Islet precursor cell (in vitro differentiated cells): ENCODE results near the gene PARD6G.

Experiments
- DNase-seq: peaks from one replicate; pipeline ENCODE4 v3.0.0-alpha.2; 2018

The PARD6G gene

GRCh38 chr18:80170395-80171053 is 76.8 kb downstream of the PARD6G start:
- DNase-seq = no peak

DNA sequence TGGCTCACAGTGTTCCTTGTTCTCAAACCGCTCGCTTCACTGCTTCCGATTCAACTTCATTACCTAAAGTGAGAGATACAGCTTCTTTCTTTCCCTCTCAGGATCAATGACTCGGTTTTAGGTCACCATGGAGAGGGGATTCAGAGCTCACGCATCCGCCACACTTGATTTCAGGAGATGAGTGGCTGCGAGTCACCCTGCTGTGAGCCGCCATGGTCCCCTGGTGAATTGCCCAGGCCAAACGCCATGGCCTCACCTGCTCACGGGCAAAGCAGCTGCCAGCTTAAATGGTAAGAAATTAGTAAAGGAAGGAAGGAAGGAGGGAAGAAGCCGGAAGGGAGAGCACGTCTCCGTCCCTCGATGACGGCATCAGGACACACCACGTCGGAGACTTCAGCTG is 77.7 kb downstream of the PARD6G start:
- DNase-seq = no peak

DNA sequence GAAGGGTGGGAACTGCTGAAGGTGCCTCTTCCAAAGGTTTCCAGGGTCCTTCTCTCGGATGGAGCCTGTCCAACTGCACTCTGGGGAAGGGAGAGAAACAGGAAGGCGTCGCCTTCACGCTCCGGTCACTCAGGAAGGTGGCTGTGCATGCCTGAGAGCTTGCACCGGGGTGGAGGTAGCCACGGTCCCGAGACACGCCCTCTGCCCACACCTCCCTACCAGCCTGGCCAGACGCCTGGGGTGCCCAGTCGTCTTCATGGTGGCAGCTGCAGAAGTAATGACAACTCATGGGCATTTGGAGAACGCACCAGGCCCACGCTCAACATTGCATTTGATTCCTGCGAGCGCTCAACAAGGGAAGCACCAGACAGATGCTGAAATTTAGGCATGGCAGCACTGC is 78.3 kb downstream of the PARD6G start:
- DNase-seq = no peak

GRCh38 chr18:80168346-80168745 is 79.0 kb downstream of the PARD6G start:
- no peak for DNase-seq

DNA sequence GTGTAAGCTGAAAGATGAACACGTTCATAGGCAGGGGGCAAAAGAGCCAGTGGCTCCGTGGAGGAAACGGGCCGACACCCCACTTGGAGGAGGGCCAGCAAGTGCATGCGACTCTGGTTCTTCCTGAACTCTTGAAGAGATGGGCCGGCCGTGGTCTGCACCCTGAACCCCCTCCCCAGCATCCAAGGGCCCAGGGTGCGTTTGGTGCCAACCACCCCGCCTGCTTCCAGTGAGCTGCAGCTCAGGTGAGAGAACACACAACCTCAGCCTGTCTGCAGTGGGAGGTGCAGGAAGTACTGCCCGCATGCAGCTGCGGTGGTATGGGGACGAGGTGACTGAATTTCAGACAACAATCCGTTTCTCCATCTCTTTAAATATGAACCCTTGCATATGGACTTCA is 79.4 kb downstream of the PARD6G start:
- DNase-seq = peak; percentile 32

- DNase-seq = peak; percentile 27
Measured at GRCh38 chr18:80167331-80167730, 80.0 kb downstream of the PARD6G start.

- peak; percentile 24 for DNase-seq
Measured at GRCh38 chr18:80166725-80167124, 80.6 kb downstream of the PARD6G start.

DNA sequence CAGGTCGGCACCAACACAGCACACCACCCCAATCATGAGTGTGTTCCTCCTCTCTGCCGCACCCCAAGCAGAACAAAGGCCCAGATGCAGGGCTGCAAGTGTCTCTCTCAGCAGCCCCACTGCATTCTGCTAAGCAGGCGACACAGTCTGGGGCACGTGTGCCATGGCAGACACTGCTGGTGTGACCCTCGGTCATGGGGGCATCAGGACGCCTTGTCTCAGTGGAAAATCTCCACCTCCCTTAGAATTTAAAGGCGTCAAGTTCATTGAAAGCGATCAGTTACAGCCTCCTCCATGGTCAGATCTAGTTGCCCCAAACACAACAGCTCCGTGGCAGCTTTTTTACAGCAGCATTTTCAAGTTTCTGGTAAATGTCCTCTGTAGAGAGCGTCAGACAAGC is 81.1 kb downstream of the PARD6G start:
- peak; percentile 42 for DNase-seq

DNA sequence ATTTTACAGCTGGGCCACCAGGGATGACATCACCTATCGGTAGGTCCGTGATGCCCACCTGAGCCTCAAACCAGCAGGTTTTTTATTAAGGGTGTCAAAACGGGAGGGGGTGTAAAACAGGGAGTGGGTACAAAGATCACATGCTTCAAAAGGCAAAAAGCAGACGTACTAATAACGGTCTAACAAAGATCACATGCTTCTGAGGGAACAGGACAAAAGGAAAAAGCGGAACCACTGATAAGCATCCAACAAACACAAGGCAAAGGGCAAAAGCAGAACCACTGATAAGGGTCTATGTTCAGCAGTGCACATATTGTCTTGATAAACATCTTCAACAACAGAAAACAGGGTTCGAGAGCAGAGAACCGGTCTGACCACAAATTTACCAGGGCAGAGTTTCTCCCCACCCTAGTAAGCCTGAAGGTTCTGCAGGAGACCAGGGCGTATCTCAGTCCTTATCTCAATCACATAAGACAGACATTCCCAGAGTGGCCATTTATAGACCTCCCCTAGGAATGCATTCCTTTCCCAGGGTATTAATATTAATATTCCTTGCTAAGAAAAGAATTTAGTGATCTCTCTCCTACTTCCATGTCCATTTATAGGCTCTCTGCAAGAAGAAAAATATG is 82.5 kb downstream of the PARD6G start:
- DNase-seq = peak; percentile 21

DNA sequence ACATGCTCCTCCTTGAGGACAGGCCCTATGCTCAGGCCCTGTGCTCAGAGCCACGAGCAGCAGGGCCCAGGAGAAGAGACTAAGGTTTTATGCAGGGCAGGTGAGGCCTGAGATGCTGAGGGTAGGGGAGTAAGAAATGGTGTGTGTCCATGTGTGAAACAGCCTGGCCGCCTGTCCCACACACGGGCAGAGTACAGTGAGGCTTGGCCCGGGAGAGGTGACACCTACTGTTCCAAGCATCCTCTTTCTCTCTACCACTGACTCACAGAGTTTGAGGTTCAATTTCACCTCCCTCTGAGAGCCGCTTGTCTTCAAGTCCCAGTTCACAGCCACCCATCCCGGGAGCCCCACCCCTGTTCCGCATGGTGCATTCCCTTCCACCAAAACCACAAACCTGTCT is 84.1 kb downstream of the PARD6G start:
- no peak for DNase-seq

GRCh38 chr18:80161781-80162417 is 85.4 kb downstream of the PARD6G start:
- no peak for DNase-seq

- DNase-seq = no peak
Measured at GRCh38 chr18:80159713-80160636, 87.3 kb downstream of the PARD6G start.

DNA sequence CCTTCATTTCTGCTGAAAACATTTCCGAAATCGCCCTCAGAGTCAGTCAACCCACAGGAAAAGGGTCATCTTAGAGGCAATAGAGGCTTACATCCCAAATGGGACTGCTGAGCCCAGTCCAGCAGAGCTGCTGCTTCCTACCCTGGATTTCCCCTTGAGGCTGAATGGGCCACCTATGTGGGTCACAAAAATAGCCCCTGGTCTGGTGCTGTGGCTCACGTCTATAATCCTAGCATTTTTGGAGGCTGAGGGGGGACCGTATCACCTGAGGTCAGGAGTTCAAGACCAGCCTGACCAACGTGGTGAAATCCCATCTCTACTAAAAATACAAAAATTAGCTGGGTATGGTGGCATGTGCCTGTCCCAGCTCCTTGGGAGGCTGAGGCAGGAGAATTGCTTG is 88.9 kb downstream of the PARD6G start:
- DNase-seq = no peak

GRCh38 chr18:80157708-80158343 is 89.5 kb downstream of the PARD6G start:
- peak; percentile 75 for DNase-seq

DNA sequence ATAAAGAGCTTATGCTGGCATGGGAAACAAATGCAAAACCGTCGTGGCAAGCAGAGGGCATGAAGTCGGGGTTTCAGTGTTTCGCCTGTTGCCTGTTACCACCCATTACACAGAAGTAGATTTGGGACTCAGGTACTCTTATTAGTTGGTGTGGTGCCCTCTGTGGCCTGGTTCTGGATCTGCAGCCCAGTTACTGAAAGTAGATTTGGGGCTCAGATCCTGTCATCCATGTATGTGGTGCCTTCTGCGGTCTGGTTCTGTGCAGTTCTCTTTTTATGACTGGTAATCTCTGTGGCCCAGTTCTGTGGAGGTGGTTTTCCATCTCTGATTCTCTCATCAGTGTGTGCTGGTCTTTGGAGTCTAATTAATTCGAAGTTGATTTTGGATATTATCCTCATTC is 93.0 kb downstream of the PARD6G start:
- no peak for DNase-seq

- no peak for DNase-seq
Measured at GRCh38 chr18:80149667-80150066, 97.6 kb downstream of the PARD6G start.

DNA sequence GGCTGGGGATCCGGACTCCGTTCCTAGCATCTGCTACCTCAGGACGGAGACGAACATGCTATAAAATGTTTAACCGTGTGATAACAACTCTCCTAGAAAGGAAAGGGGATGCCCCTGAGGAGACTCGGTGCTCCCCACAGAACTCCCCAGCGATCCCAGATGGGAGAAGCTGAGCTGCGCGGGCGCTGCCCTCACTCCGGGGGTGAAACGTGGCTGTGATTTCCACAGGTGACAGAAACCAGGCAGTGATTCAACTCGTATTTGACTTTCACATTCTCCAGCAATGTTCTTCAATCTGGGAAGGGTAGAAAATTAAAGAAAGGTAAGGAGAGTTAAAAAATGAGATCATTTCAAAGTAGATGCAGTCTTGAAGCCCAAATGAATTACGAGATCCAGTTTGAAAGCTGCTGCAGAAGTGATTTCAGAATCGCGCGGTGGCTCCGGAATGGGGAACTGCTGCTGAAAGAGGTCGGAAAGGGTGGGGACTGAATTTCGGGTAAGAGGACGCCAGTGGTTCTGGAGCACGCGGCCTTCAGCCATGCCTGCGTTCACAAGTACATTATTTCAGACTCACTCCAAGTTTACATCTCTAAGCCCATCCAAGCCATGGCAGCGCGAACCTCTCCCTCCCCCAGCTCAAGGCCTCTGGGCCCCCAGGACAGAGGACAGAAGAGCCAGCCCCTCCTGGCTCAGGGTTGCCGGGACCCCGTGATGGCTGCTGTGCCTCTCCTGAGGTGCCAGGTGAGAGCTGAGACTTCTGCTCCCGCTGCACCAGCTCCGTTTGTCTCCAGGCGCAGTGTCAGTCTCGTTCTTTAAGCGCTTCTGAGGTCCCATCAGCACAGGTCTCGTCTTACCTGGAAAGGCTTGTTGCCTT is 98.8 kb downstream of the PARD6G start:
- DNase-seq = no peak

- DNase-seq = peak; percentile 68
Measured at GRCh38 chr18:80147418-80148325, 99.6 kb downstream of the PARD6G start.

- no peak for DNase-seq
Measured at GRCh38 chr18:80147037-80147417, 100.3 kb downstream of the PARD6G start.

DNA sequence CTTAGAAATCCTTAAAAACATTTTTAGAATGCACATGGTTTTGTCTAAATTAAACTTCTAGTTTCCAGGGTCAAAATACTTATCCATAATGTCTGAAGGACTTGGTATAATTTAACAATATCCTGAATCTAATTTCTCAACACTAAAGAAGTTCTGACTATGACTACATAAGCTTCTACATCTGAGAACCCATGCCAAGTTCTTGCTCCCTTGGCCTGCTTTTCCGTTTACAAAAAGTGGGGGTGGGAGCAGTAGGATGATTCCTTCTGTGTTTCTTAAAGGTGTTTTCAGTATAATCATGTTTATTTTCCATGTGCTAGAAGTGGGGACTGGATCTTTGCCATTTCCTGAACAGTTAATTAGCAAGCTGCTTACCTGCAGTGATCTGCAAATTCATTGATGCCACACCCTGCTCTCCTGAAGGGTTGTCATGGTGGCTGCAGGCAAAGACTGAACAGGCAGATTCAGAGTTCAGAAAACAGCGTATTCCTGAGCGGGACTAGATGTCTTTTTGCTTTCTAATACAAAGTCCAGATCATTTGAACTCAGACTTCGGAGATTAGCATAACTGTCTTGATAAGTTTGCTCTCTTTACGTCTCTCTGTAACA is 102.0 kb downstream of the PARD6G start:
- DNase-seq = no peak
